Measurements from ENCODE around the gene CDC42BPA.

GRCh38 chr1:227322376-227322775, 4.1 kb upstream of the CDC42BPA start:
- no peak for TF ChIP-seq CTCF (conservative IDR thresholded peaks at IDR 0.05 in 1 of 2, IDR thresholded peaks at IDR 0.05 in 1 of 2; ENCODE audit: extremely low read depth in 1 of 2, insufficient read depth in 1 of 2, low read depth in 1 of 2, low read length in 2 of 2)
- no peak for TF ChIP-seq EZH2 (IDR thresholded peaks at IDR 0.05; ENCODE audit: borderline replicate concordance, low read length)

All from mammary epithelial cell (primary cell).